Glutamatergic neuron (in vitro differentiated cells): Measurements from ENCODE around the gene MAST4. TPM values are rescaled to one million over a fixed set of nuclear protein-coding genes. Genes with fewer than 3 reads are reported as not detected.

Experiments used
- DNase-seq: peaks from one replicate; pipeline ENCODE4 v3.0.0; 2022
- H3K27ac Mint-ChIP-seq: one replicate; pipeline ENCODE4 v1.8.0; 2020; ENCODE audit warnings: mild to moderate bottlenecking, mixed read lengths, inconsistent platforms; ENCODE audit not compliant: unreplicated experiment
- H3K27me3 Mint-ChIP-seq: one replicate; pipeline ENCODE4 v1.8.0; 2020; ENCODE audit warnings: mild to moderate bottlenecking, moderate library complexity, mixed read lengths, inconsistent platforms; ENCODE audit not compliant: unreplicated experiment
- H3K36me3 Mint-ChIP-seq: one replicate; pipeline ENCODE4 v1.8.0; 2020; ENCODE audit warnings: mild to moderate bottlenecking, mixed read lengths, inconsistent platforms; ENCODE audit not compliant: unreplicated experiment
- H3K4me1 Mint-ChIP-seq: one replicate; pipeline ENCODE4 v1.8.0; 2020; ENCODE audit warnings: mild to moderate bottlenecking, low read depth, mixed read lengths, inconsistent platforms; ENCODE audit not compliant: unreplicated experiment
- H3K4me3 Mint-ChIP-seq: one replicate; pipeline ENCODE4 v1.8.0; 2020; ENCODE audit warnings: mild to moderate bottlenecking, mixed read lengths, inconsistent platforms; ENCODE audit not compliant: unreplicated experiment
- H3K9me3 Mint-ChIP-seq: one replicate; pipeline ENCODE4 v1.8.0; 2020; ENCODE audit warnings: mild to moderate bottlenecking, moderate library complexity, mixed read lengths, inconsistent platforms; ENCODE audit not compliant: unreplicated experiment
- total RNA-seq: library from RNA; stranded (reverse); fragmentation: NEBNext Ultra II Directional; extraction: Animal tissue kit (Norgen Biotek cat#: 25700); gene quantifications from one replicate; pipeline ENCODE4 v1.2.1, GENCODE V29; 2021; ENCODE audit not compliant: unreplicated experiment
- TF ChIP-seq, protein P1 (sequence below): fragments of 200-600 bp; sonication (generic); IDR thresholded peaks from one replicate; pipeline ENCODE4 v1.5.0; 2021; ENCODE audit not compliant: partially characterized antibody, unreplicated experiment

MAST4 gene
- total RNA-seq, 1 donor from 2014 or later = 11.5 TPM

- peaks cover 2% of the 10 kb centered on the region for H3K9me3 Mint-ChIP-seq
- H3K4me3 Mint-ChIP-seq = no peak overlapping the region
- peaks cover 6% of the 10 kb centered on the region for H3K27me3 Mint-ChIP-seq
- peaks cover 4% of the 10 kb centered on the region for H3K4me1 Mint-ChIP-seq
- no peaks in the 10 kb centered on the region for H3K36me3 Mint-ChIP-seq
- no peak for DNase-seq
- TF ChIP-seq, protein P1, sequence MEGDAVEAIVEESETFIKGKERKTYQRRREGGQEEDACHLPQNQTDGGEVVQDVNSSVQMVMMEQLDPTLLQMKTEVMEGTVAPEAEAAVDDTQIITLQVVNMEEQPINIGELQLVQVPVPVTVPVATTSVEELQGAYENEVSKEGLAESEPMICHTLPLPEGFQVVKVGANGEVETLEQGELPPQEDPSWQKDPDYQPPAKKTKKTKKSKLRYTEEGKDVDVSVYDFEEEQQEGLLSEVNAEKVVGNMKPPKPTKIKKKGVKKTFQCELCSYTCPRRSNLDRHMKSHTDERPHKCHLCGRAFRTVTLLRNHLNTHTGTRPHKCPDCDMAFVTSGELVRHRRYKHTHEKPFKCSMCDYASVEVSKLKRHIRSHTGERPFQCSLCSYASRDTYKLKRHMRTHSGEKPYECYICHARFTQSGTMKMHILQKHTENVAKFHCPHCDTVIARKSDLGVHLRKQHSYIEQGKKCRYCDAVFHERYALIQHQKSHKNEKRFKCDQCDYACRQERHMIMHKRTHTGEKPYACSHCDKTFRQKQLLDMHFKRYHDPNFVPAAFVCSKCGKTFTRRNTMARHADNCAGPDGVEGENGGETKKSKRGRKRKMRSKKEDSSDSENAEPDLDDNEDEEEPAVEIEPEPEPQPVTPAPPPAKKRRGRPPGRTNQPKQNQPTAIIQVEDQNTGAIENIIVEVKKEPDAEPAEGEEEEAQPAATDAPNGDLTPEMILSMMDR = no peak
- no peak overlapping the region for H3K27ac Mint-ChIP-seq
Observed at GRCh38 chr5:67215519-67216471, 619.6 kb downstream of the MAST4 start.

DNA sequence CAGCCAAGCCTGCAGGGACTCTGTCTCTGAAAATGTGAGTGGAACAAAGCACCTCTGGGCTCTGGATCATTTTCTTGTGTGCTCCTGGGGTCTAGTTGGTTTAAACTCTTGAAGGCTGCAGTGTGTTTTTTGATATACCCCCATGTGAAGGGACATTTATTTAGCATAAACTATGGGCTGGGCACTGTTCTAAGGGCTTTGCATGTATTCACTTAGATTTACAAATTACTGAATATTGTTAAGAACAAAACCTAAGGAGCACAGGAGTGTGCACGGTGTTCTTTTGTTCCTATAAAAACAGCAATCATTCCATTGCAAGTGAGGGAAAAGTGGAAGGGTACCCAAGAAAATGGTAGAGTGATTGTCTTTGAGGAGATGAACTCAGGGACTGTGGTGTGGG lies 620.4 kb downstream of the MAST4 start:
- peaks cover 6% of the 10 kb centered on the region for H3K27me3 Mint-ChIP-seq
- peaks cover 2% of the 10 kb centered on the region for H3K9me3 Mint-ChIP-seq
- peaks cover 8% of the 10 kb centered on the region for H3K4me1 Mint-ChIP-seq
- DNase-seq = no peak
- H3K4me3 Mint-ChIP-seq = no peak overlapping the region
- no peaks in the 10 kb centered on the region for H3K36me3 Mint-ChIP-seq
- H3K27ac Mint-ChIP-seq = no peak overlapping the region
- TF ChIP-seq, protein P1 = no peak
